Glutamatergic neuron (in vitro differentiated cells): ENCODE results near the gene SULT1A4. TPM values are rescaled to one million over a fixed set of nuclear protein-coding genes. Genes with fewer than 3 reads are reported as not detected.
"Not testable (repeated sequence)": the region's sequence is repeated elsewhere in the genome, so short reads cannot be mapped to it uniquely, and the experiment has no call there.

Experiments used
- DNase-seq: peaks from one replicate; pipeline ENCODE4 v3.0.0; 2022
- H3K27ac Mint-ChIP-seq: one replicate; pipeline ENCODE4 v1.8.0; 2020; ENCODE audit warnings: mild to moderate bottlenecking, mixed read lengths, inconsistent platforms; ENCODE audit not compliant: unreplicated experiment
- H3K27me3 Mint-ChIP-seq: one replicate; pipeline ENCODE4 v1.8.0; 2020; ENCODE audit warnings: mild to moderate bottlenecking, moderate library complexity, mixed read lengths, inconsistent platforms; ENCODE audit not compliant: unreplicated experiment
- H3K36me3 Mint-ChIP-seq: one replicate; pipeline ENCODE4 v1.8.0; 2020; ENCODE audit warnings: mild to moderate bottlenecking, mixed read lengths, inconsistent platforms; ENCODE audit not compliant: unreplicated experiment
- H3K4me1 Mint-ChIP-seq: one replicate; pipeline ENCODE4 v1.8.0; 2020; ENCODE audit warnings: mild to moderate bottlenecking, low read depth, mixed read lengths, inconsistent platforms; ENCODE audit not compliant: unreplicated experiment
- H3K4me3 Mint-ChIP-seq: one replicate; pipeline ENCODE4 v1.8.0; 2020; ENCODE audit warnings: mild to moderate bottlenecking, mixed read lengths, inconsistent platforms; ENCODE audit not compliant: unreplicated experiment
- H3K9me3 Mint-ChIP-seq: one replicate; pipeline ENCODE4 v1.8.0; 2020; ENCODE audit warnings: mild to moderate bottlenecking, moderate library complexity, mixed read lengths, inconsistent platforms; ENCODE audit not compliant: unreplicated experiment
- long read RNA-seq: library from polyadenylated mRNA; unstranded; transcript quantifications from one replicate; pipeline ENCODE4 v2.0.0, GENCODE V29; 2020; ENCODE audit not compliant: unreplicated experiment
- total RNA-seq: library from RNA; stranded (reverse); fragmentation: NEBNext Ultra II Directional; extraction: Animal tissue kit (Norgen Biotek cat#: 25700); gene quantifications from one replicate; pipeline ENCODE4 v1.2.1, GENCODE V29; 2021; ENCODE audit not compliant: unreplicated experiment

SULT1A4 gene
- total RNA-seq = 1.0 TPM
- long read RNA-seq = 0 reads

DNA sequence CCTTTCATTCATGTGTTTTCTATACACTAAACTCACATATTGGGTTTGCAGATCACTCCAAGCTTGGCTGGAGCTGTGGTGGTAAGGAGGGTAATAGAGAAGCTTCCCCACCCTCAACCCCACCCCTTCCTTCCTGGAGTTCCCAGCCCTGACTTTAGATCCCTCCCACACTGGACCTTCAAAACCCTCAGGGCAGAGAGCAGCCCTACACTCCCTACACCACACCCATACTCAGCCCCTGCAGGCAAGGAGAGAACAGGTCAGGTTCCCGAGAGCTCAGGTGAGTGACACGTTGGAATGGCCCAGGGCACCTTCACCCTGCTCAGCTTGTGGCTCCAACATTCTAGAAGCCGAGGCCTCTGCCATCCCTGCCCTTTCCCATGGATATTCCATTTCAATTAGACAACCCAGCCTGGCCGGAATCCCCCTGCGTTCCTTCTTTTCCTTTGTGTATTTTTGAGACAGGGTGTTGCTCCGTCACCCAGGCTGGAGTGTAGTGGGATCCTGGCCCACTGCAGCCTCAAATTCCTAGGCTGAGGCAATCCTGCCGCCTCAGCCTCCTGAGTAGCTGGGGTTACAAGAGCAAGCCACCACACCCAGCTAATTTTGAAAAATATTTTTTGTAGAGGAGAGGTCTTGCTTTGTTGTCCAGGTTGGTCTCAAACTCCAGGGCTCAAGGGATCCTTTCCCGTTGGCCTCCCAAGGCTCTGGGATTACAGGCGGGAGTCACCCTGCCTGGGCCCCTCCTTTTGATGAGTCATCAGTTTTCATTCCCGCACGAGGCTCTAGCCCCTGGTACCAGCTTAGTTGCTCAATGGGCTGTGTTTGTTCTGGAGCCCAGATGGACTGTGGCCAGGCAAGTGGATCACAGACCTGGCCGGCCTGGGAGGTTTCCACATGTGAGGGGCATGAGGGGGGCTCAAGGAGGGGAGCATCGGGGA is at the start of gene SULT1A4:
TSS of gene SULT1A4 (plus strand) at position 208 of the 941 bp plus-strand sequence. CDS start 1,473 bp downstream, outside the sequence.
- H3K4me3 Mint-ChIP-seq, H3K9me3 Mint-ChIP-seq, H3K36me3 Mint-ChIP-seq, H3K27ac Mint-ChIP-seq, DNase-seq, H3K27me3 Mint-ChIP-seq, H3K4me1 Mint-ChIP-seq: not testable (repeated sequence)

DNA sequence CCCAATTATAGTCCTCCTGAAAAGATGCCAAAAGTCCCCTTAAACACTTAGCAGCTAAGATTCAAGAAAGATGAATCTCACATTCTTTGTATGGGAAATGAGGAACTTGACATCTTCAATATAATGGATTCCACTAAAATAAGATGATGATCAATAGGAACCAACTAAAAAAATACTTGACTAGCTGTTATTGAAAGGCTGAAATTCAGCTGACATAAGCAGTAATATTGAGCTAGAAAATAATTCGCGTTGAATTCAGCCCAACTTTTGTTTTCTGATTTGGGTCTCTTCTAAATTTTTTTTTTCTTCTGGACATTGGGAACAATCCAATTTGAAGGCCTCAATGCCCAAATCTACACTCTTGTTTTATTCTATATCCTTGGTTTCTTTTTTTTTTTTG is 36.1 kb upstream of the SULT1A4 start:
- not testable (repeated sequence) for H3K4me3 Mint-ChIP-seq, H3K4me1 Mint-ChIP-seq

GRCh38 chr16:29425390-29425789 is 34.3 kb upstream of the SULT1A4 start:
- H3K27ac Mint-ChIP-seq, H3K36me3 Mint-ChIP-seq, H3K4me3 Mint-ChIP-seq, DNase-seq, H3K4me1 Mint-ChIP-seq, H3K9me3 Mint-ChIP-seq, H3K27me3 Mint-ChIP-seq: not testable (repeated sequence)

More for the DNA sequence above, 36.1 kb upstream of the SULT1A4 start:
- H3K9me3 Mint-ChIP-seq, DNase-seq, H3K27me3 Mint-ChIP-seq, H3K36me3 Mint-ChIP-seq, H3K27ac Mint-ChIP-seq: not testable (repeated sequence)

- H3K4me3 Mint-ChIP-seq, H3K27me3 Mint-ChIP-seq, DNase-seq, H3K36me3 Mint-ChIP-seq, H3K27ac Mint-ChIP-seq, H3K9me3 Mint-ChIP-seq, H3K4me1 Mint-ChIP-seq: not testable (repeated sequence)
Observed at GRCh38 chr16:29453754-29454153, 6.0 kb upstream of the SULT1A4 start.

GRCh38 chr16:29454269-29454668 is 5.4 kb upstream of the SULT1A4 start, which contains the start of the genes BOLA2 and SLX1B:
TSS of gene BOLA2 (minus strand) at chr16:29454351. CDS start at chr16:29454253, 98 bp downstream.
TSS of gene SLX1B (plus strand) at chr16:29454533.
- H3K4me1 Mint-ChIP-seq, H3K36me3 Mint-ChIP-seq, H3K9me3 Mint-ChIP-seq, H3K27ac Mint-ChIP-seq, DNase-seq, H3K27me3 Mint-ChIP-seq, H3K4me3 Mint-ChIP-seq: not testable (repeated sequence)

- not testable (repeated sequence) for H3K27me3 Mint-ChIP-seq, H3K36me3 Mint-ChIP-seq, H3K4me3 Mint-ChIP-seq, H3K4me1 Mint-ChIP-seq, H3K27ac Mint-ChIP-seq, H3K9me3 Mint-ChIP-seq, DNase-seq
Observed at GRCh38 chr16:29454828-29455227, 4.9 kb upstream of the SULT1A4 start.

- DNase-seq, H3K27me3 Mint-ChIP-seq, H3K27ac Mint-ChIP-seq, H3K4me3 Mint-ChIP-seq, H3K36me3 Mint-ChIP-seq, H3K4me1 Mint-ChIP-seq, H3K9me3 Mint-ChIP-seq: not testable (repeated sequence)
Observed at GRCh38 chr16:29457660-29458059, 2.1 kb upstream of the SULT1A4 start.

GRCh38 chr16:29460647-29461030 is 926 bp downstream of the SULT1A4 start:
- DNase-seq, H3K4me3 Mint-ChIP-seq, H3K27me3 Mint-ChIP-seq, H3K4me1 Mint-ChIP-seq, H3K36me3 Mint-ChIP-seq, H3K27ac Mint-ChIP-seq, H3K9me3 Mint-ChIP-seq: not testable (repeated sequence)

DNA sequence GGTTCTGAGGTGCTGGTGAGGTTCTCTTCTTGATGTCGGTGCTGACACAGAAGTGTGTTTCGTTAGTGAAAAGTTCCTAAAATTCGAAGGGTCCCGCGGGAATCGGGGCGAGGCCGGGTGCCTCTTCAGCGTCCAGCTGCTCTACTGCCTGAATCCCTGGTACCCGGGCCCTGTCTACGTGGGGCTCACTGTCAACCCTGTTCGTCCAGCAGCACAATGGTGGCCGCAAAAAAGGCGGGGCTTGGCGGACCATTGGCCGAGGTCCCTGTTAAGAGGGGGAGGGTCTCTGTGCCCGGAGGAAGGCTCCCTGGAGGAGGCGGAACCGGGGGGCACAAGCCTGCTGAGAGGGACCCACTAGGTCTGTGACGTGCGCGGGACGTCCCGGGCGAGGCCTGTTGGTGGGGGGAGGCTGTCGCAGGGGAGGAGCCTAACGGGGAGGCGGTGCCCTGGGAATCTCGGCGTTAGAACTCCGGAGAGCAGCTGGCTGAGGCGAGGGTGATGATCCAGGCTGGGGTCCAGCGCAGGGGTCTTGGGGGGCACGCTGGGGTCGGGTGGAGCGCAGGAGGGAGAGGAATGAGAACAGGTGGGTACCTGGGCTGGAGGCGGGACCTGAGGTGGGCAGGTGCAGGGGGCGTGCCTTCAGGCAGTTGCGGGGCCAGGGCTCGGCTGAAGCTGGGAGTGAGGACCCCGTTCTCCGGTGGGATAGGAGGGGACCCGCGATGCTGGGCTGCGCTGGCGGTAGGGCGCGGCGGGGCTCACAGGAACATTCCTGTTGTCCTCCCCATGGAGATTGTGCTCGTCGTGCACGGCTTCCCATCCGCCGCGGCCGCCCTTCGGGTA is 6.5 kb downstream of the SULT1A4 start:
- not testable (repeated sequence) for H3K9me3 Mint-ChIP-seq, H3K36me3 Mint-ChIP-seq, DNase-seq, H3K27me3 Mint-ChIP-seq, H3K4me1 Mint-ChIP-seq, H3K4me3 Mint-ChIP-seq, H3K27ac Mint-ChIP-seq

GRCh38 chr16:29466904-29467303 is 7.2 kb downstream of the SULT1A4 start:
- H3K36me3 Mint-ChIP-seq, H3K9me3 Mint-ChIP-seq, H3K27ac Mint-ChIP-seq, H3K4me3 Mint-ChIP-seq, H3K4me1 Mint-ChIP-seq, DNase-seq, H3K27me3 Mint-ChIP-seq: not testable (repeated sequence)

GRCh38 chr16:29467654-29468366 is 8.1 kb downstream of the SULT1A4 start:
- DNase-seq, H3K27ac Mint-ChIP-seq, H3K27me3 Mint-ChIP-seq, H3K9me3 Mint-ChIP-seq, H3K4me1 Mint-ChIP-seq, H3K4me3 Mint-ChIP-seq, H3K36me3 Mint-ChIP-seq: not testable (repeated sequence)
